Subcutaneous adipose tissue (tissue), 4 donors: ENCODE results near the gene GPR132. TPM values are rescaled to one million over a fixed set of nuclear protein-coding genes. Genes with fewer than 3 reads are reported as not detected.

ENCODE experiments used
- CTCF ChIP-seq: fragments of 450-650 bp; IDR thresholded peaks from one replicate; pipeline ENCODE4 v1.5.1; 2016; ENCODE audit warnings: low read depth, mild to moderate bottlenecking, control low read depth, antibody characterized with exemption, moderate library complexity
- total RNA-seq, 4 donors: library from RNA; depleted of rRNA; stranded (reverse); fragments of >200 nt; gene quantifications; one replicate each; pipeline ENCODE4 v1.1.0, GENCODE V29; 2016

Gene GPR132
- total RNA-seq, 4 donors from 2014 or later: 1.3 to 5.5 (median 3.3) TPM

- no peak for TF ChIP-seq CTCF
Observed at GRCh38 chr14:105072381-105072861, 7.2 kb upstream of the GPR132 start.

- no peak for TF ChIP-seq CTCF
Observed at GRCh38 chr14:105071942-105072341, 6.7 kb upstream of the GPR132 start.

GRCh38 chr14:105071326-105071725, 6.1 kb upstream of the GPR132 start:
- TF ChIP-seq CTCF: no peak

GRCh38 chr14:105070760-105071137, 5.5 kb upstream of the GPR132 start:
- no peak for TF ChIP-seq CTCF

GRCh38 chr14:105069871-105070759, 4.9 kb upstream of the GPR132 start:
- no peak for TF ChIP-seq CTCF

- TF ChIP-seq CTCF: no peak
Observed at GRCh38 chr14:105069522-105069870, 4.3 kb upstream of the GPR132 start.

- TF ChIP-seq CTCF: no peak
Observed at GRCh38 chr14:105068818-105069217, 3.6 kb upstream of the GPR132 start.
